ENCODE measurements around the gene FAM76A. TPM values are rescaled to one million over a fixed set of nuclear protein-coding genes. Genes with fewer than 3 reads are reported as not detected.
"Not testable (repeated sequence)": the region's sequence is repeated elsewhere in the genome, so short reads cannot be mapped to it uniquely, and the experiment has no call there.

The FAM76A gene
- 22.3 and 33.4 TPM in 2 replicates for total RNA-seq
- polyA plus RNA-seq (2012), result 7.5 TPM

- peak; percentile 99 for DNase-seq (ENCODE audit: low read depth)
Observed at GRCh38 chr1:27725374-27726172, at the start of gene FAM76A. FAM76A (plus strand) TSS chr1:27725961; CDS start chr1:27726081, 120 bp downstream.

- no peak for DNase-seq (ENCODE audit: low read depth)
Observed at GRCh38 chr1:27676410-27676809, 49.4 kb upstream of the FAM76A start.

- DNase-seq (ENCODE audit: low read depth), result no peak
Observed at GRCh38 chr1:27678747-27679146, 47.0 kb upstream of the FAM76A start.

- DNase-seq (ENCODE audit: low read depth), result not testable (repeated sequence)
Observed at GRCh38 chr1:27680225-27680791, 45.5 kb upstream of the FAM76A start.

GRCh38 chr1:27681580-27681979, 44.2 kb upstream of the FAM76A start:
- DNase-seq (ENCODE audit: low read depth), result not testable (repeated sequence)

- DNase-seq (ENCODE audit: low read depth), result no peak
Observed at GRCh38 chr1:27682351-27682944, 43.3 kb upstream of the FAM76A start.

GRCh38 chr1:27684176-27684575, 41.6 kb upstream of the FAM76A start:
- no peak for DNase-seq (ENCODE audit: low read depth)

GRCh38 chr1:27686223-27686990, 39.4 kb upstream of the FAM76A start:
- peak; percentile 90 for DNase-seq (ENCODE audit: low read depth)

- peak; percentile 56 for DNase-seq (ENCODE audit: low read depth)
Observed at GRCh38 chr1:27687906-27688305, 37.9 kb upstream of the FAM76A start.

GRCh38 chr1:27689423-27690173, 36.2 kb upstream of the FAM76A start:
- DNase-seq (ENCODE audit: low read depth), result peak; percentile 95

GRCh38 chr1:27690183-27690582, 35.6 kb upstream of the FAM76A start:
- DNase-seq (ENCODE audit: low read depth), result no peak

- not testable (repeated sequence) for DNase-seq (ENCODE audit: low read depth)
Observed at GRCh38 chr1:27696835-27697234, 28.9 kb upstream of the FAM76A start.

GRCh38 chr1:27704958-27705357, 20.8 kb upstream of the FAM76A start:
- no peak for DNase-seq (ENCODE audit: low read depth)

- DNase-seq (ENCODE audit: low read depth), result no peak
Observed at GRCh38 chr1:27705545-27705944, 20.2 kb upstream of the FAM76A start.

GRCh38 chr1:27710574-27710973, 15.2 kb upstream of the FAM76A start:
- no peak for DNase-seq (ENCODE audit: low read depth)

GRCh38 chr1:27713139-27713725, 12.5 kb upstream of the FAM76A start:
- no peak for DNase-seq (ENCODE audit: low read depth)

- no peak for DNase-seq (ENCODE audit: low read depth)
Observed at GRCh38 chr1:27713869-27714513, 11.8 kb upstream of the FAM76A start.

- DNase-seq (ENCODE audit: low read depth), result no peak
Observed at GRCh38 chr1:27716262-27716895, 9.4 kb upstream of the FAM76A start.
